HuH-7 (cell line): Measurements from ENCODE around the gene ANO10.
"Not testable (repeated sequence)": the region's sequence is repeated elsewhere in the genome, so short reads cannot be mapped to it uniquely, and the experiment has no call there.

ENCODE experiments used
- DNase-seq: peaks from one replicate; pipeline ENCODE4 v3.0.0; 2011; ENCODE audit warnings: low spot score

The ANO10 gene, protein sequence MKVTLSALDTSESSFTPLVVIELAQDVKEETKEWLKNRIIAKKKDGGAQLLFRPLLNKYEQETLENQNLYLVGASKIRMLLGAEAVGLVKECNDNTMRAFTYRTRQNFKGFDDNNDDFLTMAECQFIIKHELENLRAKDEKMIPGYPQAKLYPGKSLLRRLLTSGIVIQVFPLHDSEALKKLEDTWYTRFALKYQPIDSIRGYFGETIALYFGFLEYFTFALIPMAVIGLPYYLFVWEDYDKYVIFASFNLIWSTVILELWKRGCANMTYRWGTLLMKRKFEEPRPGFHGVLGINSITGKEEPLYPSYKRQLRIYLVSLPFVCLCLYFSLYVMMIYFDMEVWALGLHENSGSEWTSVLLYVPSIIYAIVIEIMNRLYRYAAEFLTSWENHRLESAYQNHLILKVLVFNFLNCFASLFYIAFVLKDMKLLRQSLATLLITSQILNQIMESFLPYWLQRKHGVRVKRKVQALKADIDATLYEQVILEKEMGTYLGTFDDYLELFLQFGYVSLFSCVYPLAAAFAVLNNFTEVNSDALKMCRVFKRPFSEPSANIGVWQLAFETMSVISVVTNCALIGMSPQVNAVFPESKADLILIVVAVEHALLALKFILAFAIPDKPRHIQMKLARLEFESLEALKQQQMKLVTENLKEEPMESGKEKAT

DNA sequence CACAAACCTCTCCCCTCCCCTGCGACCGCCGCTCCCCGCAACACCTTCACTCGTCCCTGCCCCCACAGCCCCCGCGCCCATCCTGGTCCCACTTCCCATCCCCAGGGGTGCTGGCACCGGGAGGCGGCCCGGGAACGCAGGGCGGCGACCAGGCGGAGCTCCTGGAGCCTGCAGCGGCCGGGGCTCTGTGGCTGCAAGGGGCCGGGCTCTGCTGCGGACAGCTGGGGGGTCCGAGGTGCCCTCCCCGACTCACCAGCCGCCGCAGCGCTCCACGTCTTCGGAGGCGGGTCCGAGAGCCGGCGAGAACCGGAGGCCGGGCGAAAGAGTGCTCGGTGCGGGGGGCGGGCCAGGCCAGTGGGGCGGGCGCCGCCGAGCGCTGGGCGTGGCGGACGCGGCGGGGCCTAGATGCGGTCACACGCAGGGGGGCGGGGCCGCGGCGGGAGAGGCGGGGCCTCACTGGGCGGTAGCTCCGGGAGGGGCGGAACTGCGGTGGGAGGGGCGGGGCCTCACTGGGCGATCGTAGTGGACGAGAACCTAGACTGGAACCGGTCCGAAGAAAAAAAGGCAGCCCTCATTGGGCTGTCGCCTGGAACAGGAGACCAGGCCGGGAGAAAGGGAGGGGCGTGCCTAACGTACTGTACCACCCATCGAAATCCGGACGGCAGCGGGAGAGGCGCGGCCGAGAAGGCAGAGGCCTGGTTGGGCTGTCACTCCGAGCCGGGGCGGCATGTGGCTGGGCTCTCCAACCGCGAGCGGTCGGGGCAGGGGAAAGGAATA is at the start of gene ANO10:
TSS of gene ANO10 (minus strand) at position 356 of the 777 bp plus-strand sequence. CDS start 16,159 bp downstream, outside the sequence.
- peak; percentile 94 for DNase-seq

DNA sequence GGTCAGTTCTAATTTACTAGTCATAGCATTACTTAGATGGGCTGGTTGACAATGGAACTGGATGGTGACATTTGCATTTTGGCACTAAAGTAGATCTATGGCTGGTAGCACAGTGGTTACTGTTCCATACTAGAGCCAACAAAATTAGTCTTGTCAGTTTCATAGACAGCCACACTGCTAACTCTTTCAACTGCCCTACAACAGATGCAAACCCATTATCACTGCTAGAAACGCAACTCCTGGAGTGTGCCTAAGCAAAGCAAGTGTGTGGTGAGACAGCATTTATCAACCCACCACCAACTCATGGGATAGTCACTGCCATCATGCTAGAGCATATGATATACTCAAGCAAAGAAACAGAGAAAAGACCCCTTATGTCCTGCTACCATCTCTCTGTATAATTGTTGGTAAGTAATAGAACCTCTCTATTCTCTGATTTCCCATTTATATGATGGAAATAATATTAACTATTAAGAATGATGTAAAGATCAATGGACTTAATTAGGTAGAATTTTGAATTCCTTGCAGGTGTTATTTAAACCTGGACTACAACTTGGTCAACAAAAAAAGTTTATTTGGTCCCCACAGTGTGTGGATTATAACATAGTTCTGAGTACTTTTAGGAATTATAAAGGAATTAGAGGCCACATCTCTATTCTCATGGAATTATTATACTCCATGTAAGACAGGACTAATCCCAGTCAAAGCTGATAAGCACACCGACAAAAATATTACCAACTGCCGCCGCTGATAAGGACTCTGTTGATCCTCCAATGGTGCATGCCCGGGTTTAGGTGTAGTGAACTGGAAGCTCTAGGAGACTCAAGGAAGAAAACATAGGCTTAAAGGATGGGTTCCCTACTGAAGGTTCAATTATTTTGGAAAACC is 49.1 kb upstream of the ANO10 start:
- no peak for DNase-seq

DNA sequence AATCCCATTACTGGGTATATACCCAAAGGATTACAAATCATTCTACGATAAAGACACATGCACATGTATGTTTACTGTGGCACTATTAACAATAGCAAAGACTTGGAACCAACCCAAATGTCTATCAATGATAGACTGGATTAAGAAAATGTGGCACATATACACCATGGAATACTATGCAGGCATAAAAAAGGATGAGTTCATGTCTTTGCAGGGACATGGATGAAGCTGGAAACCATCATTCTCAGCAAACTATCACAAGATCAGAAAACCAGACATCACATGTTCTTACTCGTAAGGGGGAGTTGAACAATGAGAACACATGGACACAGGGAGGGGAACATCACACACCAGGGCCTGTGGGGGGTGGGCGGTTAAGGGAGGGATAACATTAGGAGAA is 43.2 kb upstream of the ANO10 start:
- DNase-seq = not testable (repeated sequence)

DNA sequence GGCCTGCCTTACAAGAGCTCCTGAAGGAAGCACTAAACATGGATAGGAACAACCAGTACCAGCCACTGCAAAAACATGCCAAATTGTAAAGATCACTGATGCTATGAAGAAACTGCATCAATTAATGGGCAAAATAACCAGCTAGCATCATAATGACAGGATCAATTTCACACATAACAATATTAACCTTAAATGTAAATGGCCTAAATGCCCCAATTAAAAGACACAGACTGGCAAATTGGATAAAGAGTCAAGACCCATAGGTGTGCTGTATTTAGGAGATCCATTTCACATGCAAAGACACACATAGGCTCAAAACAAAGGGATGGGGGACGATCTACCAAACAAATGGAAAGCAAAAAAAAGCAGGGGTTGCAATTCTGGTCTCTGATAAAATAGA is 39.6 kb upstream of the ANO10 start:
- DNase-seq = not testable (repeated sequence)

DNA sequence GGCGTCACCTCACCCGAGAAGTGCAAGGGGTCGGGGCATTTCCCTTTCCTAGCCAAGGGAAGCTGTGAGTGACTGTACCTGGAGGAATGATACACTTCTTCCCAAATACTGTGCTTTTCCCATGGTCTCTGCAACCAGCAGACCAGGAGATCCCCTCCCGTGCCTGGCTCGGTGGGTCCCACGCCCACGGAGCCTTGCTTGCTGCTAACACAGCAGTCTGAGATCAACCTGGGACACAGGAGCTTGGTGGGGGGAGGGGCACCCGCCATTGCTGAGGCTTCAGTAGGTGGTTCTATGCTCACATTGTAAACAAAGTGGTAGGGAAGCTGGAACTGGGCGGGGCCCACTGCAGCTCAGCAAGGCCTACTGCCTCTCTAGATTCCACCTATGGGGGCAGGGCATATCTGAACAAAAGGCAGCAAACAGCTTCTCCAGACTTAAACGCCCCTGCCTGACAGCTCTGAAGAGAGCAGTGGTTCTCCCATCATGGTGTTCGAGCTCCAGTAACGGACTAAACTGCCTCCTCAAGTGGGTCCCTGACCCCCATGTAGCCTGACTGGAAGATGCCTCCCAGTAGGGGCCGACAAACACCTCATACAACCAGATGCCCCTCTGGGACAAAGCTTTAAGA is 37.6 kb upstream of the ANO10 start:
- no peak for DNase-seq

DNA sequence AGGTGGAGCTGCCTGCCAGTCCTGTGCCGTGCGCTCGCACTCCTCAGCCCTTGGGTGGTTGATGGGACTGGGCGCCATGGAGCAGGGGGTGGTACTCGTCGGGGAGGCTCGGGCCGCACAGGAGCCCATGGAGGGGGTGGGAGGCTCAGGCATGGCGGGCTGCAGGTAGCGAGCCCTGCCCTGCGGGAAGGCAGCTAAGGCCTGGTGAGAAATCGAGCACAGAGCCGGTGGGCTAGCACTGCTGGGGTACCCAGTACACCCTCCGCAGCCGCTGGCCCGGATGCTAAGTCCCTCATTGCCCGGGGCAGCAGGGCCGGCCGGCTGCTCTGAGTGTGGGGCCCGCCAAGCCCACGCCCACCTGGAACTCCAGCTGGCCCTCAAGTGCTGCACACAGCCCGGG is 34.6 kb upstream of the ANO10 start:
- DNase-seq = not testable (repeated sequence)

DNA sequence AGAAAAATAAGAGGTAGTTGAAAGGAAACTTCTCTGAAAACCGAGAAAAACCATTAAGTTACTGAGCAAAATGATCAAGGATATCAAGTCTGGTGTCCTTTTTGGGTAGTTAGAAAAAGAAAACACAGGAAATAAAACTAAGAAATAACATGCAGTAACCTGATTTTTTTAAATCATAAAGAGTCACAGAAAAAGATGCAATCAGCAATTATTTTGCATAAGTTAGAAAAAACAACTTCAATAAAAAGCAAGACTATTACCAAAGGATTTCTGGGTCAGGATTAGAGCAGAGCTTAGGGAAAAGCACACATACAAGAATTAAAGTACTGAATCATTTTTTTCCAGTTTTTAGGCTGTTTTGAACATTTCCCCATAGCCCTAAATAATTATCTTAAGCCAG is 28.5 kb upstream of the ANO10 start:
- no peak for DNase-seq

DNA sequence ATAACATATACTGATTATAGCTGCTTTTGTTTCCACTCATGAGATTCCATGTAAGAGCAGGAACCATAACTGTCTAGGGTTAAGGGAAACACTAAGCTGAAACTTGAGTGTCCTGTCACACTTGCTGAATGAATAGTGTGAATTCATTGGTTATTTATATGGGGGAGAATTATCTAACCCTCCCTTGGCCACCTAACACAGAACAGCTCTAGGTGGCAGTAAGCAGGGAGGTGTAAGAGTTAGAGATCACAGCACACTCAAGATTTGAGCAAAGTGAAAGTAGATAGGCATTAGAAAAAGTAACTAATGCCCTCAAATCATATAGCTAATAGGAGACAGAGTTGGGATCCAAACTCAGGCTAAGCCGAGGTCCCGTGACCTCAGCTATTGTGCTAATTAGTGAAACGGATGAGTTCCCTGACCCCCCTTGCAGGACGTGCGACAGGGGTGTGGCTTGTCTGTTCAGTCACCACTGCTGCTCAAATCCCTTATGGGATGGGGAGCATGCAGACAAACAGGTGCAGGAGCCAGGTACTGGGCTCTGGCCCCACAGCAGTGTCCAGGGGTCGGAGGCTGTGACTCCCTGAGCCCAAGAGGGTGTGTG is 27.7 kb upstream of the ANO10 start:
- DNase-seq = no peak

DNA sequence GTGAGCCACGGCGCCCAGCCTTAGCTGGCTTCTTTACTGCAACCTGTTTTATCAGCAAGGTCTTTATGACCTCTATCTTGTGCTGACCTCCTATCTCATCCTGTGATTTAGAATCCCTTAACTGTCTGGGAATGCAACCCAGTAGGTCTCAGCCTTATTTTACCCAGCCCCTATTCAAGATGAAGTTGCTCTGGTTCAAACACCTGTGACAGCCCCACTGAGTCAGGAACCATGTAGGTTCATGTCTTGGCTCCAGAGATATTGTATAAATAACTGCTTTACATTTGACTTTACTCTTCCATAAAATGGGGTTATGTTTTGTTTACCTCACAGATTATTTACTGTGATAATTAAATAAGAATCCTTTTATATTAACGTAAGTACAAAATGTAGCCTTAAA is 27.1 kb upstream of the ANO10 start:
- no peak for DNase-seq

DNA sequence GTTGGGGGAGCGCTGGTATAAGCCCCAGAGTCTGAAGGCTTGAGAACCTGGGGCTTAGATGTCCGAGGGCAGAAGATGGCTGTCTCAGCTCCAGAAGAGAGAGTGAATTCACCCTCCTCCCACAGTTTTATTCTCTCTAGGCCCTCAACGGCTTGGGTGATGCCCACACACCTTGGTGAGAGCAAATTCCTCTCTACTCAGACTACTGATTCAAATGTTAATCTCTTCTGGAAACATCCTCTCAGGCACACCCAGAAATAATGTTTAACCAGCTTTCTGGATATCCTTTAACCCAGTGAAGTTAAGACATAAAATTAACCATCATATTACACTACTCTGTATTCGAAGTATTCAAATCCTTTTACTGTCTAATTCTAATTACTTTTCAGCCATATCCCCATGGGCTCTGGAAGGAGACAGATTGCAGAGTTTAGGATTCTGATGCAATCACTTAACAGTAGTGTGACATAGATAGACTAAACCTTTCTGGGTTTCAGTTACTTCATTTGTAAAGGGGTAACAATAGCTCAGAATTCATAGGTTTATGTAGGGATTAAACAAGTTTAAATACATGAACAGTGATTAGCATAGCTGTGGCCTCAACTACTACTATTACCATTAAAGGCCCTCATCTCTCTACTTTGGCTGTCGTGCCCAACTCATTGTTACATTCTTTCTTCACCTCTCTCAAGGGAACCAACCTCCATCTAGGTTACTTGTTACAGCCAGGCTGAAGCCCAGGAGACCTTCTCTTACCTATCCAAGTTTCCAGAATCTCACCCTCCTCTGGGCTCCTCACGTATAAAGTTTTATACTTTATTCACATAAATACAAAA is 25.7 kb upstream of the ANO10 start:
- no peak for DNase-seq

DNA sequence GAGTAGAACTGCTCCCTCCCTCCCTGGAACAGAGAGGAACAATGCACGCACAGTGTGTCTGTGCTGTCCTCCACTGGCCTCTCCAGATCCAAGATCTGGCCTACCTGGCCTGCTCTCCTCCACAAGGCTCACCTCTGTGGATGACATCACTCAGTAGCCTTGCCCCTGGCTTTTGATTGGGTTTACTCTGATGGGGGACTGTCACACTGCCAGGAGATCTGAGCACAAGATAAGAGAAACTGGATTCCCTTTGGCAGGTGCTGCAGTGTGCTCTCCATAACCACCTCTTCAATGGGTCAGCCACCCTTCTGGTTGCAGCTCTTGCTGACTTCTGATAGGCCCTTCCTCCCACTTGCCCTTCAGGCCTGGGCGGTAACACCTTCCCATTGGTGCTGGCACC is 22.6 kb upstream of the ANO10 start:
- no peak for DNase-seq

DNA sequence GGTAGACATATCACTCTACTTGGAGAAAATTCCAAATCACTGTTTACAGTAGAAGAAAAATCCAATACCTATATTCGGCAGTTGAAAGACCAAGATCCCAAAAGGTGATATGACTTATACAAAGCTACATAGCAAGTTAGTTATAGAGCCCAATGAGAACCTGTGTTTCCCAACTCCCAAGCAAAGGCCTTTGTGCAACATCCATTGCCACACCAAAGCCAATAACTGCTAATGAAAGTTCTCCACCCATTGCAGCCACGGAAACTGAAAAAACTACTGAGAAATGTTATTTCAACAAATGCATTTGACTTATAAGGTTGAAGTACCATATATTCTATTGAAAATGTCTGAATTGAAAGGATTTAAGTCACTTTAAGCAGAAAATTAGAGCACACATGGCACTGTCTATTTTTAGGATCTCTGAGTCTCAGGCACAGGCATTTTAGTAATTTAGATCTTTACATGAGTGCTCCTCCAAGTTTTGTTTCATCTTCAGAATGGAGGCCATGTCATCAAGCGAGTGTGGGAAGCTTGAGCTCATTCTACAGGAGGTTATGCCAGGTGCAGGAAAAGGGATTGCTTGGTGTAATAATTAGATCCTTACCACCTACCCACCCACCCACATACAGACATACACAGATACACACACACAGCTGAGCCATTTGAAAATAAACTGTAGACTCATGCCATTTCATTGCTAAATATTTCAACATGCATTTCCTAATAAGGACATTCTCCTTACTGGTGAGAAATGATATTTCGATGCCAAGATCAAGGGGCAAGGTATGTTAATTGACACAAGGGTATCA is 19.7 kb upstream of the ANO10 start:
- no peak for DNase-seq

DNA sequence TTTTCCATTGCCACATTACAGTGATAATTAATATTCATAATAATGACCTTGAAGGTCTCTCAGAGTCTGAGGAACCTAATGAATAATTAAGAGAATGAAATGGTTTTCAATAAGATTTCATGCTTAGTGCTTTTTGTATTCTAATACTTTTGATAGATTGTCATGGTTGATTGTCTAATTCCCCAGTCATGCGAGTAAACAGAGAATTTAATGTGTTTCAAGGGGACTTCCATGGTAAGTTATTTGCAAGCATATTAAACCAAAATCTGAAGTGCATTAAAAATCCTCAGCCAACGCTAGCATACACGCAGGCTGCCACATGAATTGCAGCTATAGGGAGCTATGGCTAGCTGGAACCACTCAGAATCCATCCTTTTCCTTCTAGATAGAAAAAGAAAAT is 18.9 kb upstream of the ANO10 start:
- DNase-seq = no peak

DNA sequence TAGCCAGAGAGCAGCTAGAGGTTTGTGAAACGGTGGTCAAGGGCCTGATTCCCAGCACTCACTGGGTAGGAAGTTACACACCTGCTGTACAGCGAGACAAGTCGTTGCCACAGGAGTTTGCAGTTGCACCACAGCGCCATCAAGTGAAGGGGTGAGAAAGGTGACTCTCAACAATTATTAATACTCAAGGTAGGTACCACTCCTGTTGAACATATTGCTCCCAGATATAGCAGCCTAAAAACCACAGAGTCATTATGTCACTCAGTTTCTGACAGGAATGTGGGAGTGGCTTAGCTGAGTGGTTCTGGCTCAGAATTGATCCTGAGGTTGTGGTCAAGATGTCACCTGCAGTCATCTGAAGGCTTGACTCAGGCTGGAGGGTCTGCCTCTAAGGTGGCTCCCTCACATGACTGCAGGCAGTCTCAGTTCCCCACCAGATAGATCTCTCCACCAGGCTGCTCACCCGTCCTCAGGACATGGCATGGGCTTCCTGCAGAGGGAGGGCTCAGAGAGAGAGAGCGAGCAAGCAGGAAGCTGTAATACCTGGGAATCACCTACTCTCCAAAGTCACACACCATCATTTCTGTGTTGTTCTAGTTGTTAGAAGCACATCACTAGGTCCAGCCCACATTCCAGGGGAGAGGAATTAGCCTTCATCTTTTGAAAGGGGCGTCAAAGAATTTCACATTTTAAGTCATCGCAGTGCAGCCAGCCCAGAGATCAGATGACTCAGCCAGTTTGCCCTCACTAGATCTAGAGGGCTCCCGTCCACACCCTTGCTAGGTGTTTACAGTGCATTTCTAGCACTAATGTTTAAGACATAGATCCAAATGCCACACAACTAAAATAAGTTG is 17.0 kb upstream of the ANO10 start:
- no peak for DNase-seq

DNA sequence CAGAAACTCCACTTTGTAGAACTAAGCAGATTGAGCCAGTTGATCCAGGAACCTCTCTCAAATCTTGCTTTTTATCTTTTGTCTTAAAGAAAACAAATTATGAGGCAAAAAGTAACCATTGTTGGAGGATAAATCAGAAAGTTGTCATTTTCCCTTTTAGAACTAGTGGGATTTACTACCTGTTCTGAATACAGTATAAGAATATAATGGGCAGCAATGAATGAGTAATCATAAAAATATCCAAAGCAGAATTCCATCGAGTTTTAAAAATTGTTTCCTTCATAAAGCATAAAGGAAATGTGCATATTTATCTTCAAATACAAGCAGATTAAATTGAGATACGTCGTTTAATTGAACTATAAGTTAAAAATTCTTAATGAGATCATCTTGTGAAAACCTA is 15.9 kb upstream of the ANO10 start:
- no peak for DNase-seq

DNA sequence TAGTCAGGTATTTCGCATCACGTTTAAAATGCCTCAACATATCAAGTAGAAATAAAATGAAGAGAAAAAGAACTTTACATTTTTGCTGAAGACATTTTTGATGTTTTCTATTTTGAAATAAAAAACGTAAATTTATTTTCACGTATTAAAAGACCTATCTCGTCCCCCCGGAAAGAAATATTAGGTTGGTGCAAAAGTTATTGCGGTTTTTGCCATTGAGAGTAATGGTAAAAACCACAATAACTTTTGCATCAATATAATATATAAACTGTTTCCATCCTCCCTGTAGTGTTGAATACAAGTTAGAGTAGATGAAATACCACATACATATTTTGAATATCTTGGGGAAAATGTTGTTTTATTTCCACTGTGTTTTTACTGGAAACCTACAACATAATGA is 11.2 kb upstream of the ANO10 start:
- DNase-seq = no peak

DNA sequence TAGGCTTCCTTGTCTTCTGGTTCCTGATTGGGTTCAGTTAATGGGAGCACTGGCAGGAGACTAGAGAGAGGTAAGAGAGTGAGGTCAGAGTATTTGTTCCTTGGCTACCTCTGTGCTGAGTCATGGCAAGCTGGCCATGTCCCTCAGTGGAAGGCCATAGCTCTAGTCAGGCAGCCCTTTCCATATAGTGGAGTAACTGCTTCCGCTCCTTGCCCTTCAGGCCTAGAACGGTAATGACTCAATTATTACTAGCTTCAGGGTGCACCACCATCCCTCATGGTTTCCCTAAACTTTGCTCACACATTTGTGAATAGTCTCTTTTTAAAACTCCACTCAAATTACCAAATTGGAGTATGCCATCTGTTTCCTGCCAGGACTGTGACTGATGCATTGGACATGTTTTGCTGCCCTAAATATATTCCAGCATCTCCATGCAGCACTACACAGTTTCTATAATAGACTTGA is 10.5 kb upstream of the ANO10 start:
- DNase-seq = no peak

DNA sequence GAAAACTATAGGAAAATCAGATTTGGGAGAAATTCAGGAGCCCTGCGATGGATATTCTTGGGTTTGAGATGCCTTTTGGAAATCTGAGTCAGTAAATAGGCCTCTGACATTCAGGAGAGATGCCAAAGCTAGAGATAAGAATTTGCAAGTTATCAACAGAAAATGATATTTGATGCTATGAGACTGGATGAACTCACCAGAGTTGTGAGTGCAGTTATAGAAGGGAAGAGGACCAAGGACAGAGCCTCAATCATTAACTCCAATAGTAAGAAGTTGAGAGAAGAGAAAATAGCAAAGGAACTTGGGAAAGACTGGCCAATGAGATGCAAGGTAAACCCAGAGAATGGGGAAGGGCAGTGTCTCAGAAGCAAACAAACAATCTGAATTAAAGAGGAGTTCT is 7.9 kb upstream of the ANO10 start:
- no peak for DNase-seq
